GM12872 (cell line): Measurements from ENCODE around the gene PGLYRP4.

Source experiments
- CTCF ChIP-seq: IDR thresholded peaks from 3 replicates; pipeline ENCODE4 v1.5.1; 2011; ENCODE audit warnings: low read depth, mild to moderate bottlenecking, low read length, moderate library complexity; ENCODE audit not compliant: insufficient read depth

The PGLYRP4 gene

GRCh38 chr1:153346077-153346723 is 2.4 kb downstream of the PGLYRP4 start:
- no peak for TF ChIP-seq CTCF

GRCh38 chr1:153345187-153346076 is 3.2 kb downstream of the PGLYRP4 start:
- no peak for TF ChIP-seq CTCF

GRCh38 chr1:153344718-153345025 is 4.0 kb downstream of the PGLYRP4 start:
- no peak for TF ChIP-seq CTCF

GRCh38 chr1:153343811-153344717 is 4.6 kb downstream of the PGLYRP4 start:
- TF ChIP-seq CTCF = no peak

GRCh38 chr1:153343040-153343681 is 5.5 kb downstream of the PGLYRP4 start:
- TF ChIP-seq CTCF = no peak

- no peak for TF ChIP-seq CTCF
These were observed 6.5 kb downstream of the PGLYRP4 start for GRCh38 chr1:153342178-153342577.
